HFFc6 (cell line): ENCODE results near the gene MAST4. TPM values are rescaled to one million over a fixed set of nuclear protein-coding genes. Genes with fewer than 3 reads are reported as not detected.

Experiments used
- DNase-seq: peaks from one replicate; pipeline ENCODE4 v3.0.0-alpha.2; 2018
- H3K27ac Mint-ChIP-seq: 2 replicates; pipeline ENCODE4 v1.8.0; 2020; ENCODE audit warnings: mild to moderate bottlenecking, mixed read lengths
- H3K27me3 Mint-ChIP-seq: 2 replicates; pipeline ENCODE4 v1.8.0; 2021; ENCODE audit warnings: mild to moderate bottlenecking, moderate library complexity, mixed read lengths; ENCODE audit not compliant: insufficient read depth
- H3K36me3 Mint-ChIP-seq: 2 replicates; pipeline ENCODE4 v1.8.0; 2021; ENCODE audit warnings: low read depth, mixed read lengths
- H3K4me1 Mint-ChIP-seq: 2 replicates; pipeline ENCODE4 v1.8.0; 2020; ENCODE audit warnings: low read depth, mixed read lengths
- H3K4me3 Mint-ChIP-seq: 2 replicates; pipeline ENCODE4 v1.8.0; 2020; ENCODE audit warnings: mild to moderate bottlenecking, moderate library complexity, mixed read lengths
- H3K9me3 Mint-ChIP-seq: 2 replicates; pipeline ENCODE4 v1.8.0; 2020; ENCODE audit warnings: mild to moderate bottlenecking, mixed read lengths
- CTCF ChIP-seq: fragments of 200-600 bp; sonication (generic); IDR thresholded peaks from 2 replicates; pipeline ENCODE4 v1.5.0; 2021; ENCODE audit warnings: antibody characterized with exemption, mild to moderate bottlenecking
- total RNA-seq, 6 experiments: library from RNA; stranded (reverse); fragmentation: NEBNext Ultra II Directional; extraction: Animal tissue kit (Norgen Biotek cat#: 25700); gene quantifications; 2 replicates in 1 of 6; 3 replicates in 5 of 6; pipeline ENCODE4 v1.2.3, GENCODE V29; 2021

The MAST4 gene
- total RNA-seq, 6 experiments from 2014 or later = 3.0 to 5.6 (median 3.9) TPM

GRCh38 chr5:67021031-67021430, 424.8 kb downstream of the MAST4 start:
- H3K27ac Mint-ChIP-seq = no peak overlapping the region
- H3K4me3 Mint-ChIP-seq = no peak overlapping the region
- TF ChIP-seq CTCF = no peak
- H3K36me3 Mint-ChIP-seq = no peaks in the 10 kb centered on the region
- H3K4me1 Mint-ChIP-seq = peaks cover 18% of the 10 kb centered on the region
- H3K9me3 Mint-ChIP-seq = no peaks in the 10 kb centered on the region
- no peak for DNase-seq
- H3K27me3 Mint-ChIP-seq = no peaks in the 10 kb centered on the region

GRCh38 chr5:67021521-67021920, 425.3 kb downstream of the MAST4 start:
- TF ChIP-seq CTCF = no peak
- no peak for DNase-seq
- no peaks in the 10 kb centered on the region for H3K36me3 Mint-ChIP-seq
- H3K4me3 Mint-ChIP-seq = no peak overlapping the region
- H3K9me3 Mint-ChIP-seq = no peaks in the 10 kb centered on the region
- no peaks in the 10 kb centered on the region for H3K27me3 Mint-ChIP-seq
- H3K4me1 Mint-ChIP-seq = peaks cover 13% of the 10 kb centered on the region; the same call in 1 of the 2 replicates
- H3K27ac Mint-ChIP-seq = no peak overlapping the region

- H3K36me3 Mint-ChIP-seq = no peaks in the 10 kb centered on the region
- no peak for TF ChIP-seq CTCF
- H3K4me1 Mint-ChIP-seq = peaks cover 9% of the 10 kb centered on the region; the same call in 1 of the 2 replicates
- H3K4me3 Mint-ChIP-seq = no peak overlapping the region
- no peaks in the 10 kb centered on the region for H3K9me3 Mint-ChIP-seq
- no peaks in the 10 kb centered on the region for H3K27me3 Mint-ChIP-seq
- DNase-seq = peak; percentile 16
- no peak overlapping the region for H3K27ac Mint-ChIP-seq
These were observed 425.8 kb downstream of the MAST4 start for GRCh38 chr5:67021962-67022361.

GRCh38 chr5:67025457-67025856, 429.3 kb downstream of the MAST4 start:
- 0 out of 2 replicates have a peak, but pooled peaks cover 3% of the 10 kb centered on the region for H3K27me3 Mint-ChIP-seq
- no peaks in the 10 kb centered on the region; the same call in 1 of the 2 replicates for H3K36me3 Mint-ChIP-seq
- H3K27ac Mint-ChIP-seq = no peak overlapping the region
- no peak for TF ChIP-seq CTCF
- DNase-seq = no peak
- H3K4me1 Mint-ChIP-seq = peaks cover 31% of the 10 kb centered on the region
- no peaks in the 10 kb centered on the region for H3K9me3 Mint-ChIP-seq
- no peak overlapping the region for H3K4me3 Mint-ChIP-seq

- DNase-seq = no peak
- Mint-ChIP-seq H3K4me1 (peaks cover 40% of the 10 kb centered on the region), H3K4me3 (no peak overlapping the region), H3K27me3 (0 out of 2 replicates have a peak, but pooled peaks cover 3% of the 10 kb centered on the region), H3K9me3 (no peaks in the 10 kb centered on the region), H3K27ac (no peak overlapping the region), H3K36me3 (no peaks in the 10 kb centered on the region; the same call in 1 of the 2 replicates)
- TF ChIP-seq CTCF = no peak
These were observed 430.1 kb downstream of the MAST4 start for GRCh38 chr5:67026278-67026677.

- TF ChIP-seq CTCF = no peak
- no peak for DNase-seq
These were observed 431.0 kb downstream of the MAST4 start for GRCh38 chr5:67027171-67027570.

More at GRCh38 chr5:67027171-67027570, 431.0 kb downstream of the MAST4 start:
- Mint-ChIP-seq H3K4me3 (no peak overlapping the region), H3K4me1 (peaks cover 41% of the 10 kb centered on the region), H3K9me3 (no peaks in the 10 kb centered on the region), H3K36me3 (no peaks in the 10 kb centered on the region; the same call in 1 of the 2 replicates), H3K27me3 (peaks cover 3% of the 10 kb centered on the region; the same call in 1 of the 2 replicates), H3K27ac (no peak overlapping the region)
